ENCODE measurements around the gene SGMS1.

Gene SGMS1

GRCh38 chr10:50316695-50317648 is 306.8 kb downstream of the SGMS1 start:
- DNase-seq (ENCODE audit: low read depth): no peak
- H3K4me3 ChIP-seq (ENCODE audit: low read depth, low read length): no peak overlapping the region
- TF ChIP-seq CTCF (conservative IDR thresholded peaks at IDR 0.05; ENCODE audit: low read depth, low read length): no peak

- peak; percentile 11 for DNase-seq (ENCODE audit: low read depth)
- H3K4me3 ChIP-seq (ENCODE audit: low read depth, low read length): no peak overlapping the region
- no peak for TF ChIP-seq CTCF (conservative IDR thresholded peaks at IDR 0.05; ENCODE audit: low read depth, low read length)
These were observed 307.6 kb downstream of the SGMS1 start for GRCh38 chr10:50316174-50316573.

GRCh38 chr10:50315424-50315823 is 308.3 kb downstream of the SGMS1 start:
- TF ChIP-seq CTCF (conservative IDR thresholded peaks at IDR 0.05; ENCODE audit: low read depth, low read length): no peak
- no peak for DNase-seq (ENCODE audit: low read depth)
- H3K4me3 ChIP-seq (ENCODE audit: low read depth, low read length): no peak overlapping the region

- no peak for DNase-seq (ENCODE audit: low read depth)
- no peak for TF ChIP-seq CTCF (conservative IDR thresholded peaks at IDR 0.05; ENCODE audit: low read depth, low read length)
- no peak overlapping the region for H3K4me3 ChIP-seq (ENCODE audit: low read depth, low read length)
These were observed 309.3 kb downstream of the SGMS1 start for GRCh38 chr10:50314169-50315071.

- no peak overlapping the region for H3K4me3 ChIP-seq (ENCODE audit: low read depth, low read length)
- no peak for TF ChIP-seq CTCF (conservative IDR thresholded peaks at IDR 0.05; ENCODE audit: low read depth, low read length)
- DNase-seq (ENCODE audit: low read depth): peak; percentile 58
These were observed 311.0 kb downstream of the SGMS1 start for GRCh38 chr10:50312464-50313437.

- no peak overlapping the region for H3K4me3 ChIP-seq (ENCODE audit: low read depth, low read length)
- DNase-seq (ENCODE audit: low read depth): peak; percentile 17
- peak; percentile 52 for TF ChIP-seq CTCF (conservative IDR thresholded peaks at IDR 0.05; ENCODE audit: low read depth, low read length)
These were observed 313.1 kb downstream of the SGMS1 start for GRCh38 chr10:50310560-50311174.
